LNCaP clone FGC (cell line): ENCODE measurements around the gene HAP1.

ENCODE experiments used
- DNase-seq: peaks from one replicate; pipeline ENCODE4 v3.0.0-alpha.2; 2011; ENCODE audit warnings: low read depth
- H3K4me3 ChIP-seq: 2 replicates; pipeline ENCODE4 v1.5.1; 2011; ENCODE audit warnings: mild to moderate bottlenecking, low read depth, low read length, control low read depth
- CTCF ChIP-seq: IDR thresholded peaks from 2 replicates; pipeline ENCODE4 v1.5.1; 2012; ENCODE audit warnings: mild to moderate bottlenecking; ENCODE audit not compliant: control insufficient read depth, insufficient read depth; ENCODE audit errors: extremely low read depth

Gene HAP1

GRCh38 chr17:41684035-41684434 is 50.4 kb downstream of the HAP1 start:
- no peak overlapping the region for H3K4me3 ChIP-seq
- no peak for TF ChIP-seq CTCF
- DNase-seq: no peak

- no peak overlapping the region for H3K4me3 ChIP-seq
- TF ChIP-seq CTCF: no peak
- no peak for DNase-seq
Measured at GRCh38 chr17:41683441-41684007, 50.9 kb downstream of the HAP1 start.

GRCh38 chr17:41682631-41683030 is 51.8 kb downstream of the HAP1 start:
- TF ChIP-seq CTCF: no peak
- H3K4me3 ChIP-seq: no peak overlapping the region
- no peak for DNase-seq

GRCh38 chr17:41681776-41682175 is 52.7 kb downstream of the HAP1 start:
- no peak for TF ChIP-seq CTCF
- no peak for DNase-seq
- no peak overlapping the region for H3K4me3 ChIP-seq

GRCh38 chr17:41680426-41681040 is 53.9 kb downstream of the HAP1 start:
- no peak overlapping the region for H3K4me3 ChIP-seq
- DNase-seq: no peak
- TF ChIP-seq CTCF: no peak

- H3K4me3 ChIP-seq: no peak overlapping the region
- no peak for TF ChIP-seq CTCF
- DNase-seq: no peak
Measured at GRCh38 chr17:41679740-41680425, 54.6 kb downstream of the HAP1 start.
